Femur (tissue), 1 donor: ENCODE measurements around the gene EHBP1.
"Not testable (repeated sequence)": the region's sequence is repeated elsewhere in the genome, so short reads cannot be mapped to it uniquely, and the experiment has no call there.

ENCODE experiments used
- DNase-seq: peaks from one replicate; pipeline ENCODE4 v3.0.0-alpha.2; 2017

The EHBP1 gene

GRCh38 chr2:62705859-62706720, 577 bp downstream of the EHBP1 start:
- DNase-seq = peak; percentile 74

DNA sequence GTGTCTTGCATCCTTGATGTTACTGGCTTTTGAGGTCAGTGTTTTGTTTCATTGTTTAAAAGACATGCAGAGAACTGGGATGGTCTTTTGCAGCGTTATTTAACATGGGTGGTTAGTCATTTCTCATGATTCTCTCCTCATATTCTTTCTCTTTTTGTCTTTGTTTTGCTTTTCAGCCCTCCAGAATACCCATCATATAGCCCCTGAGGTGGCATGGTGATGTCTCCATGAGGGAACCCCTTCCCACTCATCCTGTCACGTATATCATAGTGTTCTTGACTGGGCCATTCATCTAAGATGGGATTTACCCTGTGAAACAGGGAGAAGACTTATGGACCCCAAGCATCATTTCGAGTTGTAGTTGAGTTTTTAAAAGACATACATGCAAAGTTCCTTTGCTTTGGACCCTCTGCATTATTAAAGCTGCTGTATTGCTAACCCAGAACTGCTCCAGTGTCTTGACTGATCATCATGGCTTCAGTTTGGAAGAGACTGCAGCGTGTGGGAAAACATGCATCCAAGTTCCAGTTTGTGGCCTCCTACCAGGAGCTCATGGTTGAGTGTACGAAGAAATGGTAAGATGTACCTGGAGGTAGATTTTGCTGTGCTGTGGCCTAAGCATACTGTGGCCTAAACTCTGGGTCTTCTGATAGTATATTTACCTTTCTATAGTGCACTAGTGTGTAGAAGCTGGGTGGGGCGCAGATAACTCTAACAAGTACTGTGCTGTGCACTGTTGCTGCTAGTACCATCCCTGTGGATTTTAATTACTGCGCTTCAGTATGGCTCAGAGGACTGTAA, 1.4 kb downstream of the EHBP1 start:
- no peak for DNase-seq

DNA sequence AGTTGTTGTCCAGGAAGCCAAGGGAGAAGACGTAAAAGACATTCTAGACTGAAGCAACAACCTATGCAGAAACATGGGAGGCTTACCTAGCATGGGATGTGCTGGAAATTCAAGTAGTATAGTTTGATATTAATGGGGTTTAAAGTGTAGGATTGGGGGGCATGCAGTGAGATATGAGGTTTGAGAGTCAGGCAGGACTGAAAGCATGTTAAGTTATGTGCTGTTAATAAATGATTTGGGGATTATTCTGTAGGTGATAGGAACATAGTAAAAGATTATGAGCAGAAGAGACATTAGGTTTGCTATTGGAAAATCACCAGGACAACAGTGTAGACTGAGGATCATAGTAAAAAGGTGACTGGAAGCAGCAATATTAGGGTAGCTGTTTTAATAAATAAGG, 3.2 kb downstream of the EHBP1 start:
- DNase-seq = no peak

- DNase-seq = no peak
Measured at GRCh38 chr2:62711832-62712494, 6.5 kb downstream of the EHBP1 start.

GRCh38 chr2:62713196-62713595, 7.7 kb downstream of the EHBP1 start:
- DNase-seq = not testable (repeated sequence)

- no peak for DNase-seq
Measured at GRCh38 chr2:62713837-62714236, 8.3 kb downstream of the EHBP1 start.

- no peak for DNase-seq
Measured at GRCh38 chr2:62716768-62717167, 11.3 kb downstream of the EHBP1 start.

DNA sequence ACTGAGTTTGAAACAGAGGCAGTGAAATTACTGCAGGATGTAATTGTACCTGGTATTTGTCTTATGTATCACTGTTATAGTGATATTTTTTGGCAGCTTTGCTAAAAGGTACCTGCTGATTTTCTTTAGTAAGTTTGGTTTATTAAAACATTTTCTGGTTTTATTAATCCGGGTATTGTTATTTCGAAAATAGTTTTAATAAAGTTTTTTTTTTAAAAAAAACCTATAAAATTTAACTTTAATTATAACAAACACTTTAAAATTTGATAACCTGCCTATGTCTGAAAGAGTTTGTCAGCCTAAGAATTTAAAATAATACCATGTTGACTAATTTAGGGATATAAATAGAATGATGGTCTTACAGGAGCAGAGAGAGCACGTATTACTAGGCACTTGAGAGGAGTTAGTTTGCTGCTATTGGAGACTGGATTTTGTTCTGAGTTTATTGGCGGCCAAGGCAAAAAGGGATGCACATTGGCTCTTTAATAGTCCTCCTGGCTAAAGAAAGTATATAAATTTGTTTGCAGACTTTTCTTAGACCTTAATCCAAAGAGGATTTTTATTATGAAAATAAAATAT, 12.1 kb downstream of the EHBP1 start:
- no peak for DNase-seq

- DNase-seq = no peak
Measured at GRCh38 chr2:62718225-62718822, 12.8 kb downstream of the EHBP1 start.

GRCh38 chr2:62719757-62720156, 14.2 kb downstream of the EHBP1 start:
- no peak for DNase-seq

DNA sequence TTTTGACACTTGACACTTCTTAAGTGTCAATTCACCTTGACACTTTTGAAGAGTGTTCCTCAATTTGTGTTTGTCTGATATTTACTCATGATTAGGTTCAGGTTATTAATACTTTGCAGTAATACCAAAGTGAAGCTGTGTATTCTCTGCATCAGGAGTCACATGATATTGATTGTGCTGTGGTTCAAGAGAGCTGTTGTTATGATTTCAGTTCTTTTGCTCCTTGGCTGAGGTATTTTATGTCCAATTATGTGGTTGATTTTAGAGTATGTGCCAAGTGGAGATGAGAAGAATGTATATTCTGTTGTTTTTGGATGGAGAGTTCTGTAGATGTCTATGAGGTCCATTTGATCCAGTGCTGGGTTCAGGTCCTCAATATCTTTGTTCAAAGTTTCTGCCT, 17.2 kb downstream of the EHBP1 start:
- DNase-seq = no peak

DNA sequence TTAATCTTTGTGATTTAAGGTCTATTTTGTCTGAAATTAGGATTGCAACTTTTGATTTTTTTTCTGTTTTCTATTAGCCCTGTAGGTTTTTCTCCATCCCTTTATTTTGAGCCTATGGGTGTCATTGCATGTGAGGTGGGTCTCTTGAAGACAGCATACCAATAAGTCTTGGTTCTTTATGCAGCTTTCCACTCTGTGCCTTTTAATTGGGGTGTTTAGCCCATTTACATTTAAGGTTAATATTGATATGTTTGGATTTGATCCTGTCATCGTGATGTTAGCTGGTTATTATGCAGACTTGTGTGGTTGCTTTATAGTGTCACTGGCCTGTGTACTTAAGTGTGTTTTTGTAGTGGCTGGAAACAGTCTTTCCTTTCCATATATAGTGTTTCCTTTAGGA, 17.7 kb downstream of the EHBP1 start:
- no peak for DNase-seq

DNA sequence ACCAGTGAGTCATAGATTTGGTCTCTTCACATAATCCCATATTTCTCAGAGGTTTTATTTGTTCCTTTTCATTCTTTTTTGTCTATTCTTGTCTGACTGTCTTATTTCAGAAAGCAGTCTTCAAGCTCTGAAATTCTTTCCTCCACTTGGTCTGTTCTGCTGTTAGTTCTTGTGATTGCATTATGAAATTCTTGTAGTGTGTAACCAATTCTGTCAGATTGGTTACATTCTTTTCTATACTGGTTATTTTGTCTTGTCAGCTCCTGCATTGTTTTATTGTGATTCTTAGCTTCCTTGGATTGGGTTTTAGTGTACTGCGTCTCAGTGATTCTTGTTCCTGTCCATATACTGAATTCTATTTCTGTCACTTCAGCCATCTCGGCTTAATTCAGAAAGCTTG, 18.6 kb downstream of the EHBP1 start:
- DNase-seq = no peak

DNA sequence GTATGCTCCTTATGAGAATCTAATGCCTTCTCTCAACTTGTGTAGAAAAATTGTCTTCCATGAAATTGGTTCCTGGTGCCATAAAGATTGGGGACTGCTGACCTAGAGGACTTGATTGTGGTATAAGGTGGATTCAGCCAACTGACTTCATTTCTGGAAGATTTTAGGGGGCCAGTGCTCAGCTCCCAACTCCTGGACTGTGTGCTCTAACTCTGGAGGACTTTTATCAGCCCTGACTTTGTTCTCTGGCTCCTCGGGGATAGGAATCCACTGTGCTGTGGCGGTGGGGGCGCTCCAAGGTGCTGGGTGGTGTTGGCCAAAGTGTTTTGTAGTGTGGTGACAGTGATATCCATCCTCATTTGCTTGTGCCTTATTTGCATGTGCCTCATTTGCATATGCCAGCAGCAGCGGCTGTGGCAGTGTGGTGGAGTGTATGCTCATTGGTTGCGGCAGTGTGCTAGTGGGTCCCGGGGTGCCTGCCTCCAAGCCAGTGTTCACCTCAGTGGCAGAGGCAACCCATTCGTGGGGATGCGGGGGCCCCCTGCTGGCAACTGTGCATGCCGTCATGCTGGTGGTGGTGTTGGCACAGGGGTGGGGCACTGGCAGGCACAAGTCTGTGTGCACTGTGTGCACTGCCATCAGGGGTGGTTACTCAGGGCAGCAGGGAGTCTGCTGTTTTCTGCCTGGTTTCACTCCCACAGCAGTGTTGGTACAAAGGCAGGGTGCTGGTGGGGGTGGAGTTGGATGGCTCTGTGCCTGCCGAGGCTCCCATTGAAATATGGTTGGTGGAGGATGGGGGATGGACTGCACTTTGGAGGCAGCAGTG, 19.6 kb downstream of the EHBP1 start:
- no peak for DNase-seq

GRCh38 chr2:62725712-62726055, 20.2 kb downstream of the EHBP1 start:
- DNase-seq = no peak

GRCh38 chr2:62727259-62727867, 21.9 kb downstream of the EHBP1 start:
- no peak for DNase-seq

DNA sequence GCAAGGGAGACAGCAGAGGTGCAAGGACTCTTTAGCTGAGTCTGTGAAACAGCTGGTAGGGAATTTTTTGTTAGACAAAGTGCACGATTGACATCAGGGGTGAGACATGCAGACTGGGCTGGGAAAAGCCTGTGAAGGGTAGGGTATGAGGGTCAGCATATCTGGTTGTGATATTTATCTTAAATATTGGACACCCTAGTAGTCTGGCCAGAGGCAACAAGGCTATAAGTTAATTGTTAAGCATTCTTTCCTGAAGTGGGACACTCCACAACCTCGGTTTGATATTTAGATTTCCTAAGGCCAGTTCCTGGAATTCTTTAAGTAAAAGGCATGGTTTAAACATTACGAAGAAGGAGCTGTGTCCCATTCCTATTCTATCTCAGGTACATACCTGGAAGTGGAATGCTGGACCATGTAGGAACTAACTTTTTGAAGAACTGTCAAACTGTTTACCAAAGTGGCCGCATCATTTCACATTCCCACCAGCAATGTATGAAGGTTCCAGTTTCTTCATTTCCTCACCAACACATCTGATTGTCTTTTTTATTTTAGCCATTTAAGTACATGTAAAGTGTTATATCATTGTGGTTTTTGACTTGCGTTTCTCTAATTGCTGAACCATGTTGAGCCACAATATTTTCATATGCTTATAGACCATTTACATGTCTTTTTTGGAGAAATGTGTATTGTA, 22.5 kb downstream of the EHBP1 start:
- DNase-seq = no peak

GRCh38 chr2:62731275-62731674, 25.8 kb downstream of the EHBP1 start:
- no peak for DNase-seq

DNA sequence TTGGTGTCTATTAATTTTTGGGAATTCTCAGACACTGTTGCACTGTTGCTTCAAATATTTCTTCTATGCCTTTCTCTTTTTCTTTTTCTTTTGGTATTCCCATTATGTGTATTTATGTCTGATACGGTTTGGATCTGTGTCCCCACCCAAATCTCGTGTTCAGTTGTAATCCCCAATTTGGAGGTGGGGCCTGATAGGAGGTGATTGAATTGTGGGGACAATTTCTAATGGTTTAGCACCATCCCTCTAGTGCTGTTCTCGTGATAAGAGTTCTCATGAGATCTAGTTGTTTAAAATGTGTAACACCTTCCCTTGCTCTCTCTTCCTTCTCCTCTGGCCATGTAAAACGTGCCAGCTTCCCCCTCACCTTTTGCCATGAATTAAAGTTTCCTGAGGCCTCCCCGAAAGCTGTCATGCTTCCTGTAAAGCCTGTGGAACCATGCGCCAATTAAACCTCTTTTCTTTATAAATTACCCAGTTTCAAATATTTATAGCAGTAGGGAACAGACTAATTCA, 26.8 kb downstream of the EHBP1 start:
- DNase-seq = no peak

- no peak for DNase-seq
Measured at GRCh38 chr2:62733546-62733945, 28.0 kb downstream of the EHBP1 start.
